ENCODE measurements around the gene SMARCC1.
"Not testable (repeated sequence)": the region's sequence is repeated elsewhere in the genome, so short reads cannot be mapped to it uniquely, and the experiment has no call there.

The SMARCC1 gene

GRCh38 chr3:47766186-47766585 lies 15.5 kb downstream of the SMARCC1 start:
- DNase-seq (ENCODE audit: low read depth), result no peak

DNA sequence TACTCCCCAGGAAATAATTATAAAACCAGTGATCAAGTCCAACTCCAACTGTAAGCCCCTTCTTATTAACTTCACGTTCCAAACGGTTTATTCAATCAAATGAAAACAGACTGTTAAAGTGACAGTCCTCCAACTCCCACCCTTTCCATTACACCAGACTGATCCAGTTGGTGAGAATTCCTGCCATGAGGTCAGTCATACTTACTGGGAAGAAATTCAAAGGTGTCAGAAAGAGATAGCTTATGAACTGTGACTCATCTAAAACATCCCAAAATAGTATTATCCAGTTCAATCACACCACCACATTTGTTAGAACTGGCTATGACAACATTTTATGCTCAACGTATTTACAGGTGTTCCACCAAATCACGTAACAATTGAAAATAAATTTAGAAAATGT lies 19.5 kb downstream of the SMARCC1 start:
- no peak for DNase-seq (ENCODE audit: low read depth)

DNA sequence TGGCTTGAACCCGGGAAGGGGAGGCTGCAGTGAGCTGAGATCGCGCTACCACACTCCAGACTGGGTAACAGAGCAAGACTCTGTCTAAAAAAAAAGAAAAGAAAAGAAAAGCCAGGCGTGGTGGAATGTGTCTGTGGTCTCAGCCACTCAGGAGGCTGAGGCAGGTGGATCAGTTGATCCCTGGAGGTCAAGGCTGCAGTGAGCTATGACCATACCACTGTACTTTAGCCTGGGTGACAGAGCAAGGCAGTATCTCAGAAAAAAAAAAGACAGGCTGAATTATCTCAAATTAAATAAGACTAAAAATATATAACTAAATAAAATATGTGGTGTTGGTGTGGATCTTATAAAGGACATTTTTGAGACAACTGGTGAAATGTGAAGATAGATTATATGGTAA lies 20.6 kb downstream of the SMARCC1 start:
- DNase-seq (ENCODE audit: low read depth), result no peak

- DNase-seq (ENCODE audit: low read depth), result not testable (repeated sequence)
These were observed 21.5 kb downstream of the SMARCC1 start for GRCh38 chr3:47760207-47760606.

- no peak for DNase-seq (ENCODE audit: low read depth)
These were observed 23.2 kb downstream of the SMARCC1 start for GRCh38 chr3:47758261-47759025.

DNA sequence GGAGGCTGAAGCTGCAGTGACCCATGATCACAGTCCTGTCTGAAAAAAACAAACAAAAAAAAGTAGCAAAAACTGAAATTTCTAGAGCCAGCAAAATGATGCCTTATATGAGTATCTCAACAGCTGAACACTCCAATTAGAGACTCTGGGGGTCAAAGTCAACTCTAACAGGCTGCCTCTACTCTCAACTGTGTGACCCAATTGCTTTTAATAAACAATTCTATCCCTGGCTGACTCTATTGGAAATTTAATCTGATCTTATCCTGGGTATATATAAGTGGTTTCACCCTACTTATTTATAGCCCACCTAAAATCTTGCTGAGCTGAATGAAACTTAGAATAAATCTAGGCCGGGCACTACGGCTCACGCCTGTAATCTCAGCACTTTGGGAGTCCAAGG lies 29.0 kb downstream of the SMARCC1 start:
- no peak for DNase-seq (ENCODE audit: low read depth)

DNA sequence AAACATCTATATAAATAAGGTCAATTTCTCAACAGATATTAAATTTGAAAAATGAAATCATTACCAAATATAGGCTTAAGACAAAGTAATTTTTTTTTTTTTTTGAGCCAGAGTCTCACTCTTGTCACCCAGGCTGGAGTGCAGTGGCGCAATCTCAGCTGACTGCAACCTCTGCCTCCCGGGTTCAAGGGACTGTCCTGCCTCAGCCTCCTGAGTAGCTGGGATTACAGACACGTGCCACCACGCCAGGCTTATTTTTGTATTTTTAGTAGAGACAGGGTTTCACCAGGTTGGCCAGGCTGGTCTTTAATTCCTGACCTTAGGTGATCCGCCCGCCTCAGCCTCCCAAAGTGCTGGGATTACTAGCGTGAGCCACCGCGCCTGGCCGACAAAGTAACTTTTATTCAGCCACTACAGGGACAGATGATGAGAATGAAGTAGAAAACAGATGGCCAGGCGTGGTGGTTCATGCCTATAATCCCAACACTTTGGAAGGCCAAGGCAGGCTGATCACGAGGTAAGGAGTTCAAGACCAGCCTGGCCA lies 30.8 kb downstream of the SMARCC1 start:
- DNase-seq (ENCODE audit: low read depth), result not testable (repeated sequence)

DNA sequence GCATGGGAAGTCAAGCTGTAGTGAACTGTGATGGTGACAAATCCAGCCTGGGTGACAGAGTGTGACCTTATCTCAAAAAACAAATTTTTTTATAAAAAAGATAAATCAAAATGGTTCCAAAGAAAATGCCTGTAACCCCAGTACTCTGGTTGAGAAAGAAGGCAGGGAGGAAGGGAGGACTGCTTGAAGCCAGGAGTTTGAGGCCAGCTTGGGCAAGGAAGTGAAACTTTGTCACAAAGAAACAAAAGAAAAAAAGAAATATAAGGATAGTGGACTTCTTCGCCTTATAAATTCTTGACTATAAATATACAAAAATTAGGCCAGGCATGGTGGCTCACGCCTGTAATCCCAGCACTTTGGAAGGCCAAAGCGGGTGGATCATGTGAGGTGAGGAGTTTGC lies 34.1 kb downstream of the SMARCC1 start:
- no peak for DNase-seq (ENCODE audit: low read depth)

DNA sequence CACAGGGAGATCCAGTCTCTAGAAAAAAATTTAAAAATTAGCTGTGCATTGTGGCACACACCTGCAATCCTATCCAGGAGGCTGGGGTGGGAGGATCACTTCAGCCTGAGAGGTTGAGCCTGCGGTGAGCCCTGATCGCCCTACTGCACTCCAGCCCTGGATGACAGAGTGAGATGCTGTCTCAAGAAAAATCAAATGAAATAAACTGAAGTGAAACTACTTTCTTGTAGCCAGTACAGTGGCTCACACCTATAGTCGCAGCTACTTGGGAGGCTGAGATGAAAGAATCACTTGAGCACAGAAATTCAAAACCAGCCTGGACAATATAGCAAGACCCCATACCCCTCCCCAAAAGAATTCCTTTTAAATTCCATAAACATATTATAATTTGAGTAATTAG lies 35.4 kb downstream of the SMARCC1 start:
- DNase-seq (ENCODE audit: low read depth), result no peak

- no peak for DNase-seq (ENCODE audit: low read depth)
These were observed 37.8 kb downstream of the SMARCC1 start for GRCh38 chr3:47743855-47744254.

DNA sequence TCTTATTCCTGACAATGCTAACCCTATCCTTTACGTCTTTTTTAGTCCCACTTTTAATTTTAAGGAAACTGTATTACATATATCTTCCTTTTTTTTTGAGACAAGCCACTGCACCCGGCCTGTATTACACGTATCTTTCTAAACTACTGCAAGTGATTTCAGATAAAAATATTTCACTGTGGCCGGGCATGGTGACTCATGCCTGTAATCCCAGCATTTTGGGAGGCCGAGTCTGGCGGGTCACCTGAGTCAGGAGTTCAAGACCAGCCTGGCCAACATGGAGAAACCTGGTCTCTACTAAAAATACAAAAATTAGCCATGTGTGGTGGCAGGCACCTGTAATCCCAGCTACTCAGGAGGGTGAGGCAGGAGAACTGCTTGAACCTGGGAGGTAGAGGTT lies 38.3 kb downstream of the SMARCC1 start:
- not testable (repeated sequence) for DNase-seq (ENCODE audit: low read depth)

DNA sequence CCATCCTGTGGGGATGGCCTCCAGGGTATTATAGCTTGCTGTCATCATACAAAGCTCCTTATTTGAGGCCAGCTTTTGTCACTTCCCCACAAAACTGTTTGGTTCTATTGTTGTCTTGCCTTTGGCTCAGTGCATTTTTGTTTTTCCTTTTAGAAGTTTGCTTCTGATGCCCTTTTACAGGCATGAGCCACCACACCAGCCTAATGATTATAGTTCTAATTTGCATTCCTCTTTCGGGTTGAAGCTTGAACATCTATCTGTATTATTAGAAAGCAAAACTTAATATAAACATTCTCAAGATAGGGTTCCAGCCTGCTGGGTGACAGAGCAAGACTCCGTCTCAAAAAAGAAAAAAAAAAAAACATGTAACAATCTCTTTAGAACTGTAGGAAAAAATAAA lies 39.8 kb downstream of the SMARCC1 start:
- DNase-seq (ENCODE audit: low read depth), result no peak

- no peak for DNase-seq (ENCODE audit: low read depth)
These were observed 49.5 kb downstream of the SMARCC1 start for GRCh38 chr3:47732143-47732542.

- no peak for DNase-seq (ENCODE audit: low read depth)
These were observed 50.6 kb downstream of the SMARCC1 start for GRCh38 chr3:47731061-47731460.

GRCh38 chr3:47722859-47723258 lies 58.8 kb downstream of the SMARCC1 start:
- DNase-seq (ENCODE audit: low read depth), result no peak

DNA sequence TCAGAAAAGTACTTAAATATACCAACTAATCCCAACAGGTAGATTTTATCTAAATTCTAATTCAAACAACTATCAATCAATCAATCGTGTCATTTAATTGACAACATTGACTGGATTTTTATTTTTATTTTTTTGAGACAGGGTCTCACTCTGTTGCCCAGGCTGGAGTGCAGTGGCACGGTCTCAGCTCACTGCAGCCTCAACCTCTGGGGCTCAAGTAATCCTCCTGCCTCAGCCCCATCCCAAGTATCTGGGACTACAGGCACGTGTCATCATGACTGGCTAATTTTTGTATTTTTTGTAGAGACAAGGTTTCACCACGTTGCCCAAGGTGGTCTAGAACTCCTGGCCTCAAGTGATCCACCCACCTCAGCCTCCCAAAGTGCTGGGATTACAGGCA lies 64.2 kb downstream of the SMARCC1 start:
- DNase-seq (ENCODE audit: low read depth), result not testable (repeated sequence)

DNA sequence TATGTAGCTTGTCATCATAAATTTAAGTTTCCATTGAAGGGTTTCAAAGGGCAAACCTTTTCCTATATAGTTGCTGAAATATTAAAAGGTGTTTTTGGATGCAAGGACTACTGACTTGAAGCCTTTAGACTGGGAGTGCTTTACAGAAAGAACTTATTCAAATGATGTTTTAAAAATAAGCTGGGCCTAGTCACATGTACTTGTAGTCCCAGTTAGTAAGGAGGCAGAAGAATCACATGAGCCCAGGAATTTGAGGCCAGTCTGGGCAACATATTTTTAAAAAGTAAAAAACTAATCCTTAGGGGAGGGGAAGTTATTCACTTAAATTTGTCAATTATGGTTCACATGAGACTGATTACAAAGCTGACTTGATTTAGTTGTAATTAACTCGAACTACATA lies 65.0 kb downstream of the SMARCC1 start:
- DNase-seq (ENCODE audit: low read depth), result no peak

GRCh38 chr3:47715928-47716327 lies 65.8 kb downstream of the SMARCC1 start:
- no peak for DNase-seq (ENCODE audit: low read depth)

DNA sequence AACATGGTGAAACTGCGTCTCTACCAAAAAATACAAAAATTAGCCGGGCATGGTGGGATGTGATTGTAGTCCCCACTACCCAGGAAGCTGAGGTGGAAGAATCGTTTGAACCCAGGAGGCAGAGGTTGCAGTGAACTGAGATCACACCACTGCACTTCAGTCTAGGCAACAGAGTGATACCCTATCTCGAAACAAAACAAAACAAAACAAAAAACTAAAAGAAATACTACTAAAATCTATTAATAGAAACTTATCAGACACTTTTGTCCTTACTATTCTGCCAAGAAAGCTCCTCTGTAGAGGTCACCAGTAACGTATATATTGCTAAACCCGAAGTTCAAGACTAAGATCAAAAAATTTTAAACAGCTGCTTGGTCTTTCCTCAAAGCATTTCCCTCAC lies 67.1 kb downstream of the SMARCC1 start:
- DNase-seq (ENCODE audit: low read depth), result no peak

- DNase-seq (ENCODE audit: low read depth), result no peak
These were observed 68.0 kb downstream of the SMARCC1 start for GRCh38 chr3:47713655-47714054.

GRCh38 chr3:47712398-47712797 lies 69.3 kb downstream of the SMARCC1 start:
- DNase-seq (ENCODE audit: low read depth), result no peak

DNA sequence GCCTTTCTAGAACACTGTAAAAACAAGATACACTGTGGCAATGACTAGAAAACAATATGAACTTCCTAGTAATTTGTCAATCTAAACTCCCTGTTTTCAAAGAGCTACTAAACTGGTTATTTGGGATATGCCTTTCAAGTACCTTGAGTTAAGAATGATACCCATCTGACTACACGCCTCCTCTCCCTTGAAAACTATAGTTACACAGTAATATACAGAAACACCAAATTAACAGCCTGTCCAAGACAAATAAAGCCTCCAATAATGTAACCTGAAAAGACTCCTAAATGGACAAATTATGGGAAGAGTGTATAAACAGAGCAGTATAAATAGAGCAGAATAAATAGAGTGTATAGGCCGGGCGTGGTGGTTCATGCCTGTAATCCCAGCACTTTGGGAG lies 70.1 kb downstream of the SMARCC1 start:
- DNase-seq (ENCODE audit: low read depth), result no peak

- no peak for DNase-seq (ENCODE audit: low read depth)
These were observed 76.3 kb downstream of the SMARCC1 start for GRCh38 chr3:47705391-47705790.

DNA sequence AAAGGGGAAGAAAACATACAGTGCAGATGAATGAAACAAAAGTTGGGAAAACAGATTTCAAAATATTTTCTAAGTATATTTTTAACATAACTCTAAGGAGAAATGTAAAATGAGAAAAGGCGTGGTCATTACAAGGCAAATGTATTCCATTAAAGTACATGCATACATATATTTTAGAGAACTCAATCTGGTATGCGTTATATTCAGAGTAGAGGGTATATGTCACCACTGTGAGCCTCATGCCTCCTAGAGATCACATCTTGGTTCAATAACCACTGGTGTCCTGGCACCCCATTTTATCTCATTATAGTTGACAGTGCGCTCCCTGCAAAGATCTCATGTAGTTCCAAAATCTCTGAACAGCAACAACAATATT lies 77.5 kb downstream of the SMARCC1 start:
- DNase-seq (ENCODE audit: low read depth), result no peak

All from T follicular helper cell (primary cell).